ENCODE results near the gene CLASP1.
"Not testable (repeated sequence)": the region's sequence is repeated elsewhere in the genome, so short reads cannot be mapped to it uniquely, and the experiment has no call there.

Gene CLASP1

GRCh38 chr2:121340926-121341325 lies 308.3 kb downstream of the CLASP1 start:
- no peak for DNase-seq

GRCh38 chr2:121338281-121338680 lies 311.0 kb downstream of the CLASP1 start:
- no peak for DNase-seq

- DNase-seq = no peak
Observed at GRCh38 chr2:121336528-121337294, 312.6 kb downstream of the CLASP1 start.

GRCh38 chr2:121335294-121336290 lies 313.7 kb downstream of the CLASP1 start:
- no peak for DNase-seq

- DNase-seq = no peak
Observed at GRCh38 chr2:121334581-121335293, 314.5 kb downstream of the CLASP1 start.

- DNase-seq = no peak
Observed at GRCh38 chr2:121333834-121334558, 315.3 kb downstream of the CLASP1 start.

GRCh38 chr2:121333231-121333630 lies 316.0 kb downstream of the CLASP1 start:
- DNase-seq = no peak

GRCh38 chr2:121331324-121331723 lies 317.9 kb downstream of the CLASP1 start:
- DNase-seq = not testable (repeated sequence)

GRCh38 chr2:121330921-121331320 lies 318.3 kb downstream of the CLASP1 start:
- no peak for DNase-seq

GRCh38 chr2:121329786-121330185 lies 319.5 kb downstream of the CLASP1 start:
- no peak for DNase-seq

- no peak for DNase-seq
Observed at GRCh38 chr2:121326628-121327027, 322.6 kb downstream of the CLASP1 start.

- DNase-seq = no peak
Observed at GRCh38 chr2:121324601-121325000, 324.7 kb downstream of the CLASP1 start.

- no peak for DNase-seq
Observed at GRCh38 chr2:121321476-121321875, 327.8 kb downstream of the CLASP1 start.

GRCh38 chr2:121319941-121320340 lies 329.3 kb downstream of the CLASP1 start:
- DNase-seq = no peak

- DNase-seq = no peak
Observed at GRCh38 chr2:121316986-121317385, 332.3 kb downstream of the CLASP1 start.

- DNase-seq = not testable (repeated sequence)
Observed at GRCh38 chr2:121313701-121314100, 335.6 kb downstream of the CLASP1 start.

GRCh38 chr2:121309801-121310200 lies 339.5 kb downstream of the CLASP1 start:
- no peak for DNase-seq

GRCh38 chr2:121309323-121309722 lies 339.9 kb downstream of the CLASP1 start:
- no peak for DNase-seq

- DNase-seq = no peak
Observed at GRCh38 chr2:121307048-121307447, 342.2 kb downstream of the CLASP1 start.

- no peak for DNase-seq
Observed at GRCh38 chr2:121304941-121305340, 344.3 kb downstream of the CLASP1 start.

GRCh38 chr2:121303531-121304263 lies 345.6 kb downstream of the CLASP1 start:
- no peak for DNase-seq

GRCh38 chr2:121301190-121301589 lies 348.1 kb downstream of the CLASP1 start:
- DNase-seq = not testable (repeated sequence)

Data from NCI-H748 treated with DMSO at 0.1 percent for 48 hours (cell line).